ENCODE results near the gene LRP1B. TPM values are rescaled to one million over a fixed set of nuclear protein-coding genes. Genes with fewer than 3 reads are reported as not detected.

LRP1B gene
- total and polyA plus RNA-seq, 2 of the 8 experiments (the other 6 are each of a cell fraction or from before 2014, with no cell fraction given) = 0.03 TPM; not detected in 1

DNA sequence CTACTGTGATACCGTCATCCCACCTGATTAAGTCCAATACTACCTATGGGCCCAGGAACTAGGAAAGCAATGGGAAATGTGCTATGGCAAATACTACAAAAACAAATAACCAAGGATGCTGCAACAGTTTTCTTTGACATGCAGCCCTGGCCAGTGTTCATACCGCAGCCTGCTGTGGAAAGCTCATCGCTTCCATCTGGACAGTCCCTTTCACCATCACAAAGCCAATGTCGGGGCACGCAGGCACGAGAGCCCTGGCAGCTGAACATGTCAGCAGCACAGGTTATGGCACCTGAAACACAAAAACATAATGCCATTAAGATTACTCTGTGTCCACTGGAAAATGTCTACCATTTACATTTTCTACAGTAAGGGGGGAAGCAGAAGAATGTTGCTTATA lies 1621.1 kb downstream of the LRP1B start:
- Histone ChIP-seq H3K79me2 (ENCODE audit: control insufficient read depth in 1 of 2, insufficient read depth in 2 of 2, low read length in 2 of 2) (no peaks in the 10 kb centered on the region), H3K36me3 (ENCODE audit: control insufficient read depth in 2 of 4, insufficient read depth in 4 of 4, low read length in 3 of 4) (no peaks in the 10 kb centered on the region), H4K5ac (ENCODE audit: insufficient read length, low read depth, low read length) (no peak overlapping the region), H2BK120ac (replicated peaks; ENCODE audit: low read depth, low read length) (no peak overlapping the region), H3K4me3 (ENCODE audit: extremely low read depth in 1 of 4, insufficient read depth in 2 of 4, low read depth in 3 of 4, low read length in 4 of 4) (no peak overlapping the region), H4K91ac (replicated peaks; ENCODE audit: insufficient read length, low read length) (no peak overlapping the region), H2AK5ac (ENCODE audit: low read depth, low read length) (no peak overlapping the region), H4K8ac (ENCODE audit: extremely low read depth, insufficient read depth, low read length) (no peak overlapping the region), H3K18ac (ENCODE audit: extremely low read depth, low read length) (no peak overlapping the region), H3K9me3 (ENCODE audit: insufficient read depth in 2 of 2, low read depth in 1 of 2, low read length in 1 of 2) (no peaks in the 10 kb centered on the region), H3K23me2 (ENCODE audit: low read depth, low read length) (no peaks in the 10 kb centered on the region), H2BK5ac (ENCODE audit: low read depth, low read length) (no peak overlapping the region), H3K9ac (replicated peaks in 1 of 4; ENCODE audit: extremely low read depth in 1 of 4, low read depth in 3 of 4, low read length in 3 of 4) (no peak overlapping the region), H4K20me1 (replicated peaks in 1 of 2; ENCODE audit: control insufficient read depth in 1 of 2, insufficient read depth in 2 of 2, low read length in 2 of 2) (no peaks in the 10 kb centered on the region), H2BK12ac (ENCODE audit: low read depth, low read length) (no peak overlapping the region), H3K56ac (replicated peaks; ENCODE audit: insufficient read length, low read depth, low read length) (no peak overlapping the region), H2BK20ac (ENCODE audit: low read length) (no peak overlapping the region), H3K27me3 (replicated peaks in 1 of 4; ENCODE audit: control insufficient read depth in 3 of 4, extremely low read depth in 1 of 4, insufficient read depth in 3 of 4, low read length in 3 of 4) (no peaks in the 10 kb centered on the region), H3K27ac (ENCODE audit: low read depth, low read length) (no peak overlapping the region), H3K4ac (replicated peaks; ENCODE audit: insufficient read length, low read depth, low read length) (no peak overlapping the region), H2AFZ (ENCODE audit: low read length) (no peak overlapping the region), H3K14ac (ENCODE audit: insufficient read length) (no peak overlapping the region), H2BK15ac (ENCODE audit: low read length) (no peak overlapping the region), H3K23ac (ENCODE audit: insufficient read length) (no peak overlapping the region), H3K4me2 (ENCODE audit: insufficient read depth in 1 of 2, low read depth in 2 of 2, low read length in 2 of 2) (no peak overlapping the region), H3K79me1 (ENCODE audit: low read depth, low read length) (no peaks in the 10 kb centered on the region), H3K4me1 (replicated peaks in 1 of 4; ENCODE audit: control insufficient read depth in 3 of 4, insufficient read depth in 4 of 4, low read length in 3 of 4) (no peaks in the 10 kb centered on the region)
- FAIRE-seq (no peak), DNase-seq (ENCODE audit: low read depth in 1 of 2, low spot score in 2 of 2) (no peak)
- TF ChIP-seq SUZ12 (IDR thresholded peaks at IDR 0.05; ENCODE audit: low read length) (no peak), SRF (IDR thresholded peaks at IDR 0.05; ENCODE audit: low read depth, low read length) (no peak), ASH2L (IDR thresholded peaks at IDR 0.05; ENCODE audit: low read length) (no peak)
- TF ChIP-seq, protein P1, sequence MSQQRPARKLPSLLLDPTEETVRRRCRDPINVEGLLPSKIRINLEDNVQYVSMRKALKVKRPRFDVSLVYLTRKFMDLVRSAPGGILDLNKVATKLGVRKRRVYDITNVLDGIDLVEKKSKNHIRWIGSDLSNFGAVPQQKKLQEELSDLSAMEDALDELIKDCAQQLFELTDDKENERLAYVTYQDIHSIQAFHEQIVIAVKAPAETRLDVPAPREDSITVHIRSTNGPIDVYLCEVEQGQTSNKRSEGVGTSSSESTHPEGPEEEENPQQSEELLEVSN (IDR thresholded peaks at IDR 0.05) = no peak
- 93% methylated on average over 6 of the region's 6 CpGs; no CpG with 5 or more reads in 1 of the 2 experiments for WGBS, 2 experiments (ENCODE audit: extremely low coverage in 1 of 2, insufficient coverage in 1 of 2, insufficient read length in 1 of 2, insufficient replicate concordance in 2 of 2, low coverage in 1 of 2, low lambda C conversion rate in 2 of 2, missing lambda C conversion rate in 1 of 2)
- CTCF ChIA-PET (ENCODE audit: partially characterized antibody) = no interaction called here
- POLR2A ChIA-PET (ENCODE audit: partially characterized antibody) = no interaction called here

All from H1 (cell line).